Activated T-cell treated with anti-CD3 and anti-CD28 coated beads, Interleukin-2, amount 50 U/mL, for 24 hours (primary cell): ENCODE data around the gene RNU1-2.
A peak's percentile ranks its signal among the peaks of the same experiment; 100 is the strongest.
"Not testable (repeated sequence)": the region's sequence is repeated elsewhere in the genome, so short reads cannot be mapped to it uniquely, and the experiment has no call there.

Source experiments
- DNase-seq: peaks from one replicate; pipeline ENCODE4 v3.0.0-alpha.2; 2020
- H3K27ac Mint-ChIP-seq: 2 replicates; pipeline ENCODE4 v1.8.0; 2020; ENCODE audit warnings: mild to moderate bottlenecking, mixed read lengths
- H3K27me3 Mint-ChIP-seq: 2 replicates; pipeline ENCODE4 v1.8.0; 2020; ENCODE audit warnings: mixed read lengths
- H3K36me3 Mint-ChIP-seq: 2 replicates; pipeline ENCODE4 v1.8.0; 2020; ENCODE audit warnings: low read depth, mixed read lengths
- H3K4me1 Mint-ChIP-seq: 2 replicates; pipeline ENCODE4 v1.8.0; 2020; ENCODE audit warnings: low read depth, mixed read lengths
- H3K4me3 Mint-ChIP-seq: 2 replicates; pipeline ENCODE4 v1.8.0; 2020; ENCODE audit warnings: mild to moderate bottlenecking, moderate library complexity, mixed read lengths
- H3K9me3 Mint-ChIP-seq: 2 replicates; pipeline ENCODE4 v1.8.0; 2020; ENCODE audit warnings: mixed read lengths

The RNU1-2 gene

DNA sequence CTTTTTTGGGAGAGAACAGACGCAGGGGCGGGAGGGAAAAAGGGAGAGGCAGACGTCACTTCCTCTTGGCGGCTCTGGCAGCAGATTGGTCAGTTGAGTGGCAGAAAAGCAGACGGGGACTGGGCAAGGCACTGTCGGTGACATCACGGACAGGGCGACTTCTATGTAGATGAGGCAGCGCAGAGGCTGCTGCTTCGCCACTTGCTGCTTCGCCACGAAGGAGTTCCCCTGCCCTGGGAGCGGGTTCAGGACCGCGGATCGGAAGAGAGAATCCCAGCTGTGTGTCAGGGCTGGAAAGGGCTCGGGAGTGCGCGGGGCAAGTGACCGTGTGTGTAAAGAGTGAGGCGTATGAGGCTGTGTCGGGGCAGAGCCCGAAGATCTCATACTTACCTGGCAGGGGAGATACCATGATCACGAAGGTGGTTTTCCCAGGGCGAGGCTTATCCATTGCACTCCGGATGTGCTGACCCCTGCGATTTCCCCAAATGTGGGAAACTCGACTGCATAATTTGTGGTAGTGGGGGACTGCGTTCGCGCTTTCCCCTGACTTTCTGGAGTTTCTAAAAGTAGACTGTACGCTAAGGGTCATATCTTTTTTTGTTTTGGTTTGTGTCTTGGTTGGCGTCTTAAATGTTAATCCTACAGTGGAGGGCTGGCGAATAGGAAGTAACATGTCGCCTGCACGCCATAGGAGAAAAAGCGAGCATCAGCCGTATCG is at the start of gene RNU1-2:
Gene RNU1-2 (plus strand): TSS at position 383 of the 718 bp plus-strand sequence.
- peak; percentile 92 for DNase-seq
- H3K36me3 Mint-ChIP-seq, H3K27me3 Mint-ChIP-seq, H3K9me3 Mint-ChIP-seq: not testable (repeated sequence)
- Mint-ChIP-seq H3K4me1 (peaks cover 38% of the 10 kb centered on the region), H3K27ac (peak within 1 kb of the TSS; percentile 100), H3K4me3 (peak within 1 kb of the TSS; percentile 78)

GRCh38 chr1:16856201-16856600 is 39.6 kb upstream of the RNU1-2 start:
- not testable (repeated sequence) for H3K4me3 Mint-ChIP-seq, H3K36me3 Mint-ChIP-seq, H3K27ac Mint-ChIP-seq, H3K4me1 Mint-ChIP-seq, H3K9me3 Mint-ChIP-seq, DNase-seq
- H3K27me3 Mint-ChIP-seq, result peaks cover 14% of the 10 kb centered on the region

GRCh38 chr1:16859167-16860041 is 36.4 kb upstream of the RNU1-2 start:
- H3K27me3 Mint-ChIP-seq, result peaks cover 19% of the 10 kb centered on the region
- not testable (repeated sequence) for DNase-seq, H3K4me1 Mint-ChIP-seq

DNA sequence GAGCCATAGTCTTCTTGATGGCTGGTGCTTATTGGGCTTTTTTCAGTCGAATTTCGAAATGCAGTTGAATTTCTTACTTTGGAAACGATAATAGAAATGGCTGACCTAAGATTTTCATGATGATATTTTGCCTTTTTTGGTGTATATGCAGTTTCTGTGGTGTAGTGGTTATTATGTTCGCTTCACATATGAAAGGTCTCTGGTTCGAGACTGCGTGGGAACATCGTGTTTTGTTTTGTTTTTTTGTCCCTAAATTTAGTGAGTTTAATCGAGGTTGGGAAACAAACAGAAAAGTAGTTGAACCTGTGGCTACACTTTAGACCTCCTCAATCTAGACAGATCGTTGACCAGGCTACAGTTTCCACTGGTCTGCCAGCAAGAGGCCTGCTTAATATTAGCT is 35.7 kb upstream of the RNU1-2 start:
- not testable (repeated sequence) for H3K36me3 Mint-ChIP-seq, DNase-seq, H3K4me3 Mint-ChIP-seq, H3K4me1 Mint-ChIP-seq, H3K9me3 Mint-ChIP-seq, H3K27ac Mint-ChIP-seq
- H3K27me3 Mint-ChIP-seq, result peaks cover 19% of the 10 kb centered on the region

More at GRCh38 chr1:16859167-16860041, 36.4 kb upstream of the RNU1-2 start:
- H3K9me3 Mint-ChIP-seq, H3K27ac Mint-ChIP-seq, H3K36me3 Mint-ChIP-seq, H3K4me3 Mint-ChIP-seq: not testable (repeated sequence)

GRCh38 chr1:16861832-16862245 is 33.9 kb upstream of the RNU1-2 start:
- H3K9me3 Mint-ChIP-seq, H3K36me3 Mint-ChIP-seq, DNase-seq, H3K4me1 Mint-ChIP-seq, H3K4me3 Mint-ChIP-seq: not testable (repeated sequence)
- peak overlapping the region; percentile 89 for H3K27ac Mint-ChIP-seq
- peaks cover 19% of the 10 kb centered on the region for H3K27me3 Mint-ChIP-seq

DNA sequence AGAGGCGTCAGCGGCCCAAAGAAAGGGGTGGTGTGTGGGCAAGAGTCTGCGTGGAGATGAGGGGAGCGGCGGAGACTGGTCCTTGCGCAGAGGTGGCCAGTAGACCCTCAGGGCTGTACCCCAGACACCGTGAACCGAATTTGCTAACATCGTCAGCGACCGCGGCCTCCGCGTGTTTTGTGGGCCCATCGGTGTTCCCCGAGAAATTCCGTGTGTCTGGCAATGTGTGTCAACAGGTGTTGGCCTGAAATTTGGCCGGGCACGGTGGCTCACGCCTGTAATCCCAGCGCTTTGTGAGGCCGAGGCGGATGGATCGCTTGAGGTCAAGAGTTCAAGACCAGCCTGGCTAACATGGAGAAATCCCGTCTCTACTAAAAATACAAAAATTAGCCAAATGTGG is 33.4 kb upstream of the RNU1-2 start:
- DNase-seq, H3K27ac Mint-ChIP-seq, H3K36me3 Mint-ChIP-seq, H3K4me1 Mint-ChIP-seq, H3K4me3 Mint-ChIP-seq, H3K9me3 Mint-ChIP-seq: not testable (repeated sequence)
- peaks cover 21% of the 10 kb centered on the region for H3K27me3 Mint-ChIP-seq

DNA sequence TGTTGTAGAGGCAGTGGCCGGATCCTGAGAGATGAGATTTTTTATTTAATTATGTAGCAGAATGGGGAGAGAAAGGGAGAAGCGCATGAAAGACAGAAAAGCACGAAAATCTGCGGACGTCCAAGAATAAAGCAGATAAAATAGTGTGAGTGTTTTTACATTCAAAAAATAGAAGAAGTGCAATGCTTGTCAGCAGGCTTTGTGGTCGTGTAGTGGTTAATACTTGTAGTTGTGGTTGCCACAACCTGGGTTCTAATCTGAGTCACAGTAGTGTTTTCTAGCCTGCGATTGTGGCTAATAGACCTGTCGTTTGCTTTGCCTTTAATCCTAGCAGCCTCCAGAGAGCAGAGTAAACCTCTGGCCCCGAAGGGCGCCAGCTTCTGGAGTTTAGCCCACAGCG is 32.8 kb upstream of the RNU1-2 start:
- not testable (repeated sequence) for H3K9me3 Mint-ChIP-seq, H3K4me3 Mint-ChIP-seq, H3K4me1 Mint-ChIP-seq, H3K27ac Mint-ChIP-seq, H3K36me3 Mint-ChIP-seq, DNase-seq
- peaks cover 21% of the 10 kb centered on the region for H3K27me3 Mint-ChIP-seq

GRCh38 chr1:16866926-16867707 is 28.7 kb upstream of the RNU1-2 start:
- H3K9me3 Mint-ChIP-seq, H3K36me3 Mint-ChIP-seq, H3K4me1 Mint-ChIP-seq, H3K27ac Mint-ChIP-seq, H3K4me3 Mint-ChIP-seq, DNase-seq: not testable (repeated sequence)
- peaks cover 25% of the 10 kb centered on the region for H3K27me3 Mint-ChIP-seq

DNA sequence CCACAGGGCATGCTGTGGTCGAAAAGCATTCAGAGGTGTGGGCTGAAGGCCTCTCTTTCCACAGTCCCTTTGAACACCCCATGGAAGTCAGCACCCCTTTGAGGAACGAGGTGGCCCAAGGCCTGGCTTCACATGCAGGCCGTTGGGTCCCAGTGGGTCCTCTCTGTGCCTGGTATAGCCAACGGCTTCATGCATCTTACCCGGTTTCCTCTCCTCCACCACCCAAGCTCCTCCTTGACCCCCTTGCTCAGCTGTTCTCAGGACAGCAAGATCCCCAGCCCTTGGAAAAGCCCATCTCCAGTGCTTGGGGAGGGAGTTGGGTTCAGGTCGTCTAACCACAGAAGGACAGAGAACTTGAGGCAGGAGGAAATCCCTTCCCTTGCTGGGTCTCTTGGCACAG is 27.0 kb upstream of the RNU1-2 start:
- H3K27ac Mint-ChIP-seq, H3K4me3 Mint-ChIP-seq, H3K9me3 Mint-ChIP-seq, H3K36me3 Mint-ChIP-seq, DNase-seq: not testable (repeated sequence)
- H3K4me1 Mint-ChIP-seq, result peaks cover 11% of the 10 kb centered on the region
- H3K27me3 Mint-ChIP-seq, result peaks cover 37% of the 10 kb centered on the region

GRCh38 chr1:16869996-16870395 is 25.8 kb upstream of the RNU1-2 start:
- peaks cover 13% of the 10 kb centered on the region for H3K4me1 Mint-ChIP-seq
- H3K4me3 Mint-ChIP-seq, DNase-seq, H3K9me3 Mint-ChIP-seq, H3K27ac Mint-ChIP-seq, H3K36me3 Mint-ChIP-seq: not testable (repeated sequence)
- H3K27me3 Mint-ChIP-seq, result peaks cover 33% of the 10 kb centered on the region

- H3K27ac Mint-ChIP-seq, H3K9me3 Mint-ChIP-seq, H3K4me3 Mint-ChIP-seq, DNase-seq, H3K36me3 Mint-ChIP-seq: not testable (repeated sequence)
- Mint-ChIP-seq H3K4me1 (peaks cover 13% of the 10 kb centered on the region), H3K27me3 (peaks cover 44% of the 10 kb centered on the region)
Measured at GRCh38 chr1:16871171-16871570, 24.6 kb upstream of the RNU1-2 start.

DNA sequence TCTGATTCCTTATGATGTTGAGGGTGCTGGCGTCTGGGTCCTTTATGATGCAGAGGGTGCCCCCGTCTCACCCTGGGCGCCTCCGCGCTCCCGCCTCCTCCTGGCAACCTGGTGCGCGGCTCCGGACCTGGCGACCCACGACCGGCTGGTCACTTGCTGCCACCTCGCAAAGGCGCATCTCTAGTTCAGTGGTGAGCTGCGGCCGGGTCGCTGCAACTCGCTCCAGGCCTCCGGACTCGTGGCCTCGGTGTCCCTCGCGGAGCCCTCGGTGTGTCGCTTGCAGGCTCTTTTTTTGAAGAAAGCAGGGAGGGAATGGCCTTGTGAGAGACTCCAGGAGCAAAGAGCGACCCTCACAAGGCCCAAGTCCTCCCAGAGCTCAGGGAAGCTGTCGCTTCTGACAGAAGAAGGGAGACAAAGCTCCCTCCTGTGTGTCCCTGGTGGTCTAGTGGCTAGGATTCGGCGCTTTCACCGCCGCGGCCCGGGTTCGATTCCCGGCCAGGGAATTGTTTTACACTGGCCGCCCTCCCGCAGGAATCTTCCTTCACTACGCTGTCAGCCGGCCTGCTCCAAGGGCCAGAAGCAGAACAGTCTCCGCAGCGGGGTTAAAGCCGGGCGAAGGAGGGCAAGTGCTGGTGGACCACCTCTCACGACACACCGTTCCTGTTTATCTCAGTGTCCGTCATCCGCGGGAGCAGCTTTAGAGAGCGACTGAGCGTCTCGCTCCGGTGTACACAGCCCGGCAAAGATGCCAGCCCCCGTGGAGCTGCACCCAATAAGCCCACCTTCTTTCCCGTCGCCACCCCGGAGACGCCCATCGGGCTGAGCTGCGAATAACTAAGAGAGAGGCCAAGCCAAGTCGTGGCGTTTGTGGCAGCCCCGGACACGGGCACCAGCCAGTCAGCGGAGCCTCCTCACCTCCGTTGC is 23.4 kb upstream of the RNU1-2 start:
- Mint-ChIP-seq H3K4me3 (peak overlapping the region; percentile 68), H3K27me3 (peaks cover 49% of the 10 kb centered on the region), H3K4me1 (peaks cover 13% of the 10 kb centered on the region), H3K27ac (peak overlapping the region; percentile 82)
- peak; percentile 79 for DNase-seq
- H3K9me3 Mint-ChIP-seq, H3K36me3 Mint-ChIP-seq: not testable (repeated sequence)

- Mint-ChIP-seq H3K27me3 (peaks cover 49% of the 10 kb centered on the region), H3K4me3 (peak overlapping the region; percentile 68), H3K27ac (peak overlapping the region; percentile 29), H3K4me1 (peaks cover 13% of the 10 kb centered on the region)
- not testable (repeated sequence) for H3K36me3 Mint-ChIP-seq, H3K9me3 Mint-ChIP-seq
- DNase-seq, result peak; percentile 74
Measured at GRCh38 chr1:16873076-16873879, 22.5 kb upstream of the RNU1-2 start.
